Mononuclear cell (primary cell): ENCODE results near the gene AKAP6. TPM values are rescaled to one million over a fixed set of nuclear protein-coding genes. Genes with fewer than 3 reads are reported as not detected.

Experiments
- H3K27me3 ChIP-seq: 2 replicates; pipeline ENCODE4 v1.6.0; 2011; ENCODE audit warnings: low read length, control low read depth; ENCODE audit not compliant: insufficient read depth
- H3K4me1 ChIP-seq: 2 replicates; pipeline ENCODE4 v1.5.1; 2011; ENCODE audit warnings: mild to moderate bottlenecking, low read length, control low read depth; ENCODE audit not compliant: insufficient read depth
- H3K4me3 ChIP-seq: 2 replicates; pipeline ENCODE4 v1.5.1; 2011; ENCODE audit warnings: mild to moderate bottlenecking, low read length, moderate library complexity
- H3K9me3 ChIP-seq: 2 replicates; pipeline ENCODE4 v1.5.1; 2011; ENCODE audit warnings: low read depth, mild to moderate bottlenecking, control low read depth, low read length
- total RNA-seq: library from RNA; depleted of rRNA; stranded (reverse); fragments of >200 nt; gene quantifications from one replicate; pipeline ENCODE4 v1.2.3, GENCODE V29; 2012

The AKAP6 gene
- total RNA-seq, 1 donor = 5.6 TPM

DNA sequence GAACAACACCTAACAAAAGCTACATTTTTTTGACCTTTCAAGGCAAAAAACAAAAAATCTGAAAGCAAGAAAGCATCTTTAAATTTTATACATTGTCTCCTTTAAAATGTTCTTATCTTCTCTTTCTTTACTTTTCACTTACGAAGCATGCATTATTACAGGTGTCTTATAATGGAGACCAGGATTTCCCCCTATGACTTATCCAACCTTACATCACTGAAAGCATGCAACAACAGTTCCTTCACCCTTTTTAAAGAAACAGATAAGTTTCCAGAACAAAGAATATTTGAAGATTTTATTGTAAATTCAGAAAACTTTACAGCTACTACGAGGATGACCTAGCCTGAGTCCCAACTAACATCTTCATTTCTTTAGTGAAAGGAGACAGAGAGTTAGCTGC lies 277.2 kb downstream of the AKAP6 start:
- Histone ChIP-seq H3K4me3 (no peak overlapping the region), H3K4me1 (no peaks in the 10 kb centered on the region), H3K27me3 (no peaks in the 10 kb centered on the region)

DNA sequence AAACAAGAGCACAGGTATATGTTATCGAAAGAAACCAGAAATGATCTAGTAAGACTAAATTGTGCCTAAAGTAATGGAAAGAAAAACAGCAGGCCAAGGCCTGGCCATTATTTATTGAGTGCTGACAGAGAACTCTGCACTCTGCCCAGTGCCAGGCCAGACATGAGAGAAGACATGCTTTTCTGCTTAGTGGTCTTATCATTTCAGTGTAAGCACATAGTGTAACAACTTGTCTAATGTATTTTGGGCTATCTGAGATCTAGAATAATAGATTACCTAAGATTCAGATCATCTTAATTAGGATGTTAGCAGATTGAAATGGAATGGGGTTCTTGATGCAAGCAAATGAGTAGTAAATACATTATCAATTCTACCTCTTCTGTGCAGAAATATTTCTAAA lies 278.3 kb downstream of the AKAP6 start:
- Histone ChIP-seq H3K4me1 (no peaks in the 10 kb centered on the region), H3K9me3 (no peaks in the 10 kb centered on the region), H3K4me3 (no peak overlapping the region), H3K27me3 (no peaks in the 10 kb centered on the region)

More for the DNA sequence above, 277.2 kb downstream of the AKAP6 start:
- no peaks in the 10 kb centered on the region for H3K9me3 ChIP-seq

DNA sequence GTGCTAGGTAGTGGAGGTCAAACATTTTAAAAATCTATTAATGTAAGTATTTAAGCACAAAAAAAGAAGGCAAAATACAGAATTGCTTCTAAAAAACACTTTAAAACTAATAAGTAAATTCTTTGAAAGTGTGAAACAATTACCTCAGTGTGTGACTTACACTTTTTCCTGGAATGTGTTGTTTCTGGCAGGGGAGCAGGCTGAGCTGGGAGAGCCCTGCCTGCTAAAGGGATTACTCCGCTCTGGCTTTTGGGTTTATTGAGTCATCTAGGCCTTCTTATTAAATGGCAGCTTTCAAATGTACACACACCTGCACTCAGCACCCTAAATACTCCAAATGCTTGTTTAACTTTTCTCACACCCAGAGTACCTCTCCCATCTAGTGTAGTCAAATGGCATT lies 279.8 kb downstream of the AKAP6 start:
- no peaks in the 10 kb centered on the region for H3K9me3 ChIP-seq
- H3K4me3 ChIP-seq = no peak overlapping the region
- H3K4me1 ChIP-seq = no peaks in the 10 kb centered on the region
- H3K27me3 ChIP-seq = no peaks in the 10 kb centered on the region

DNA sequence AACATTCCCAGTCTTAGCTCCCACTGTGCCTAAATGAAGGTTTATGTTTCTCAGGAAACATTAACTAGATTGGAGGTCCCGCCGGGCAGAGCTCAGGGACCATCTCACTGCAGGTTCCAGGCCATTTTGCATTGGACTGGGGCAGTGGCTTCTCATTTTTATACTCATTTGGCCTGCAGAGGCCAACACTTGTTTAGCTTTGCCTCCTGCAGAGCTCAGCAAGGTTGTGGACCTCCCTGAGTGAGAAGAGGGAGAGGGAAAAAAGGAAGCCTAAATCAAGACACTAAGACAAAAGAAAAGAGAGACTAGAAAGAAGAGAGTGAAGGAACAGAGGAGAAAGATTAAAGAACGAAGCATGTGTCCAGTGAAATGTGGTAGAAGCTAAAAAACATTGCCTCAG lies 280.3 kb downstream of the AKAP6 start:
- no peaks in the 10 kb centered on the region for H3K27me3 ChIP-seq
- H3K4me3 ChIP-seq = no peak overlapping the region
- H3K9me3 ChIP-seq = no peaks in the 10 kb centered on the region
- H3K4me1 ChIP-seq = no peaks in the 10 kb centered on the region

DNA sequence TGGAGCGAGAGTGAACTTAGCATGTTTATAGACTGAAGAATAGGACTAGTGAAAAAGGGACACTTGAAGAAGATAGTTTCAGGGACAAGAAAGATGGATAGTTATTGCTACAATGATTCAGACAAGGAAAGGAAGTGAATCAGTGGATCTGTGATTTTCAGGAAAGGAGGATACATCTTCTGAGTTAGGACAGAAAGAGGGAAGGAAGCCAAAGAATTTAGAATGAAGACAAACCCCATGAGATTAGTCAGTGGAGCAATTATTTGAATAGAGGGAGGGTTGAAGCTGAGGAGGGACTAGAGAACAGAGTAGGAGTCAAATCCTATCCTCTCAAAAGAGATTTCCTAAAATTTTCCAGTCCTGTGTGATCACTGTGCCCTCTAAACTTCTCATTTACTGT lies 282.7 kb downstream of the AKAP6 start:
- no peaks in the 10 kb centered on the region for H3K9me3 ChIP-seq
- no peaks in the 10 kb centered on the region for H3K4me1 ChIP-seq
- no peaks in the 10 kb centered on the region for H3K27me3 ChIP-seq
- no peak overlapping the region for H3K4me3 ChIP-seq

DNA sequence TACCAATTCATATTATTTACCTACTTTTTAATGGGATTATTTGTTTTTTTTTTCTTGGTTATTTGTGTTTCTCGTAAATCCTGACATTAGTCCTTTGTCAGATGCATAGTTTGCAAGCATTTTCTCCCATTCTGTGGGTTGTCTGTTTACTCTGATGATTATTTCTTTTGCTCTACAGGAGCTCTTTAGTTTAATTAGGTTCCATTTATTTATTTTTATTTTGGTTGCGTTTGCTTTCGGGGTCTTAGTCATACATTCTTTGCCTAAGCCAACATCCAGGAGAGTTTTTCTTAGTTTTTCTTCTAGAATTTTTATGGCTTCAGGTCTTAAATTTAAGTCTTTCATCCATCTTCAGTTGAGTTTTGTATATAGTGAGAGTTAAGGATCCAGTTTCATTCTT lies 289.9 kb downstream of the AKAP6 start:
- Histone ChIP-seq H3K27me3 (no peaks in the 10 kb centered on the region), H3K9me3 (no peaks in the 10 kb centered on the region), H3K4me1 (no peaks in the 10 kb centered on the region), H3K4me3 (no peak overlapping the region)

DNA sequence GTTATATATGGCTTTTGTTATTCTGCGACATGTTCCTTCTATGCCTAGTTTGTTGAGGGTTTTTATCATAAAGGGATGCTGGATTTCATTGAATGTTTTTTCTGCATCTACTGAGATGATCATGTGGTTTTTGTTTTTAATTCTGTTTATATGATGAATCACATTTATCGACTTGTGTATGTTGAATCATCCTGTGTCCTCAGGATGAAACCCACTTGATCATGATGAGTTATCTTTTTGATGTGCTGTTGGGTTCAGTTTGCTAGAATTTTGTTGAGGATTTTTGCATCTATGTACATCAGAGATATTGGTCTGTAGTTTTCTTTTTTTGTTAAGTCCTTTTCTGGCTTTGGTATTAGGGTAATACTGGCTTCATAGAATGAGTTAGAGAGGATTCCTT lies 291.2 kb downstream of the AKAP6 start:
- H3K9me3 ChIP-seq = no peaks in the 10 kb centered on the region
- H3K27me3 ChIP-seq = no peaks in the 10 kb centered on the region
- H3K4me1 ChIP-seq = no peaks in the 10 kb centered on the region
- H3K4me3 ChIP-seq = no peak overlapping the region

DNA sequence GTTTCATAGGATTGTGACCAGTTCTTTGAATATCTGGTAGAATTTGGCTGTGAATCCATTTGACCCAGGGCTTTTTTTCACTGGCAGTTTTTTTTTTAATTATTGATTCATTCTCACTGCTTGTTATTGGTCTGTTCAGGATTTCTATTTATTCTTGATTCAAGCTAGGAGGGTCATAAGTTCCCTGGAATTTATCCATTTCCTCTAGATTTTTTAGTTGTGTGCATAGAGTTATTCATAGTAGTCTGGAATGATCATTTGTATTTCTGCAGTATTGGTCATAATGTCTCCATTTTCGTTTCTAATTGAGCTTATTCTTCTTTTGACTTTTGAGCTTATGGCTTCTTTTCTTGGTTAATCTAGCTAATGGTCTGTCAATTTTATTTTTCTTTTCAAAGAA lies 291.6 kb downstream of the AKAP6 start:
- no peaks in the 10 kb centered on the region for H3K9me3 ChIP-seq

DNA sequence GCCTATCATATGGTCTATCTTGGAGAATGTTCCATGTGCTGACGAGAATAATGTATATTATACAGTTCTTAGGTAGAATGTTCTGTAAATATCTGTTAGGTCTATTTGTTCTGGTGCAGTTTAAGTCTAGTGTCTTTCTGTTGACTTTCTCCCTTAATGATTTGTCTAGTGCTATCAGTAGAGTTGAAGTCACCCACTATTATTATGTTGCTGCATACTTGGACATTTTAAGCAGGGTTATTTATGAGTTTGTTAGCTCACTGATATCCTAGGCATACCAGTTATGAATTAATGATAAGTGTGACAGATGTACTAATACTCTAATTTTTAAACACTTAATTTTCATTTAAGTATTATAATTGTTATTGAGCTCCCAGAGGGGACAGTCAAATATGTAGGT lies 292.5 kb downstream of the AKAP6 start:
- Histone ChIP-seq H3K4me3 (no peak overlapping the region), H3K27me3 (no peaks in the 10 kb centered on the region), H3K9me3 (no peaks in the 10 kb centered on the region), H3K4me1 (no peaks in the 10 kb centered on the region)

More for the DNA sequence above, 291.6 kb downstream of the AKAP6 start:
- Histone ChIP-seq H3K4me1 (no peaks in the 10 kb centered on the region), H3K27me3 (no peaks in the 10 kb centered on the region), H3K4me3 (no peak overlapping the region)

DNA sequence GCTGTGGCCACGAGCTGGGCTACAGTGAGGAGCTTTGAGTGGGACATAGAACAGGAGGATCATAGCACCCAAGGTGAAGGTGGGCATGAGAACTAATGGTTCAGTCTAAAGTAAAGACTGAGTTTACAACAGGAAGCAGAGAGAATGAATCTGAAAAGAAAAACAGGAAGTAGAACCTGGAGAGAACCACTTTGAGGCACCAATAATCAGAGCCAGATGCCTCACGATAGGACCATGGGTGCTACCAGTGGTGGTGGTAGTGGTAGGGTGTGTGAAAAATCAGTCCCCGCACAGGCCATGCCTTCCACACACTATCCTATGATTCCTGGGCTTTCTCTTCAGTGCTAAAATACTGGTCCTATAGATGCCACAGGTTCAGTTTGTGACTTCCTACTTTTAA lies 293.6 kb downstream of the AKAP6 start:
- no peaks in the 10 kb centered on the region for H3K27me3 ChIP-seq
- no peaks in the 10 kb centered on the region for H3K9me3 ChIP-seq
- no peaks in the 10 kb centered on the region for H3K4me1 ChIP-seq
- H3K4me3 ChIP-seq = no peak overlapping the region

DNA sequence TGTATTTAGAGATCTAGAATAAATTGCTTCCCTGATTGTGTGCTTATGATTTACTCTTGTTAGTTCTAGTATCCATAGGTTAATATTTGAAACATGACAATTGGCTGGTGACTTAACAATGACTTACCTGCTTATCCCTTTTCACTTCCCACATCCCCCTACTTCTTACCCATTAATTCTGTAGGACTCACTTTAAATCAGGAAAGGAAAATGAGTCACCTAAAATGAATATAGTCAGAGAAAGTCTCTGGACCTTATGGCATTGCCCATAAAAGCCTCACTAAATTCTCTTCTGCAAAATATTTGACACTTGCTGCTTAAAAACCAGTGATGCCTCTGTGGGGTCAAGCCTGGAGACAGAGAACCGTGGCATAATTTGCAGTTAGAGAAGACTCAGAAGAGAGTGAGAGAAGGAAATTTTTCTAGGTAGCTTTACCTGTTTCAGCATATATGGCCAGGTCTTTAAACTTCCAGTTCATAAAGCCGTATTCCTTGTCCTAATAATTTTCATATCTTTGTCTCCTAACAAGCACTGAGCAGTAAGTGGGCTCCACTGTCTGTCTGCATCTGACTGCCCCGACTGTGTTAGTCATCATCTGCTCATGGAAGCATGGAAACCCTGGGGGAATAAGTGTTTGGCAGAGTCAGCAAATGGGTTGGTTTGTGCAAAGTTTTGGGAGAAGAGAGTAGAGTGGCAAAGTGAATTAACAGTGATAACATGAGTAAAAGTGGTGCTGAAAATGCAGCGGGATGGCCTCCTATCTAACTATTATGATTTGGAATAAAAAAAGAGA lies 294.4 kb downstream of the AKAP6 start:
- Histone ChIP-seq H3K9me3 (no peaks in the 10 kb centered on the region), H3K4me1 (no peaks in the 10 kb centered on the region), H3K4me3 (no peak overlapping the region), H3K27me3 (no peaks in the 10 kb centered on the region)

DNA sequence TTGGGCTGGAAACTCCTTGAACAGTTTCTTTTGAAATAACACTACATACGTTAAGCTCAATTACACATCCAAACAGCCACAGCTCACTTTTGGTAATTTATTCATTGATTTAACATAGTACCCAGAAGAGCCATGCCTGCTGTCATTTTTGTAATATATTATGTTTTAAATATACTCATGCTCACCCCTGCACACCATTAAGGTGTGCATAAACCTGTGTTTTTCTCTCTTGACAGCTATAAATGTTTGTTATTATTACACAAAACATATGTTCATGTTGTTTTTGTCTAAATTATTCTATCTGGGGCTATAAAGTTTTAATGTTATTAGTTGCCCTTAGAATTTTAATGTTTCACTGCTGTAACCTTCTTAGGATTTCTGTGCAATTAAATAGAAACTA lies 296.1 kb downstream of the AKAP6 start:
- H3K4me3 ChIP-seq = no peak overlapping the region
- H3K4me1 ChIP-seq = no peaks in the 10 kb centered on the region
- no peaks in the 10 kb centered on the region for H3K9me3 ChIP-seq
- no peaks in the 10 kb centered on the region for H3K27me3 ChIP-seq

DNA sequence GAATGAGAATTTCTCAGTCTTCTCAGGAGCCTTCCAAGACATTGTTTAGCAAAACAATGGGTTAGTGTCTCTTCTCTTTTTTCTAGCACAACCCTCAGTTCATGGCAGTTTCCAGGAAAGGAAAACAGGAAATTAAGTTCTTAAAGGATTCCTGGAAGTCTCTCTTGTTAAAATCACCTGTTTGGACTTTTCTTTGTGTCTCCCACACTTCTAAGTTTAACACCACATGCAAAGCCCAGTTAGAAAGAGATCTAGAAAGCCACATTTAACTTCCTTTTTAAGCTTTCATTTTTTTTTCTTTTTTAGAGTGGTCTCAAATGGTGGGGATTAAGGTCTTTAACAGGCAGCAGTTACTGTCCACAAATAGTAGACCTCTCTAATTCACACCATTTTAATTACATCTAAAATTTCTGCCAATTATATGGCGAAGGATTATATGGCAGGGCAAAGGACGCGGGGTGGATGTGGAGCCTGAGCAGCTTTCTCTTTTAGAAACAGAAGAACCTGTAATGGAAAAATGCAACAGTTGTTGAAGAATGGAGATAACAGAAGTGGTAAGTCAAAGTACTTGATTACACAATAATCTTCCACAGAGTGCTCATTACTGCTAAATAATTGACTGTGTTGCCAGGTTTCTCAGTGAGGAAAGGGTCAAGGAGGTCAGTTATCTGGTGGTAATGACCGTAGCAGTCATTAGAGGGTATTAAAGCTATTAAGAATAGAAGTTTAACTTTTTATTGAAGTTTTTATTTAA lies 298.6 kb downstream of the AKAP6 start:
- Histone ChIP-seq H3K9me3 (no peaks in the 10 kb centered on the region), H3K4me3 (no peak overlapping the region), H3K27me3 (no peaks in the 10 kb centered on the region)

DNA sequence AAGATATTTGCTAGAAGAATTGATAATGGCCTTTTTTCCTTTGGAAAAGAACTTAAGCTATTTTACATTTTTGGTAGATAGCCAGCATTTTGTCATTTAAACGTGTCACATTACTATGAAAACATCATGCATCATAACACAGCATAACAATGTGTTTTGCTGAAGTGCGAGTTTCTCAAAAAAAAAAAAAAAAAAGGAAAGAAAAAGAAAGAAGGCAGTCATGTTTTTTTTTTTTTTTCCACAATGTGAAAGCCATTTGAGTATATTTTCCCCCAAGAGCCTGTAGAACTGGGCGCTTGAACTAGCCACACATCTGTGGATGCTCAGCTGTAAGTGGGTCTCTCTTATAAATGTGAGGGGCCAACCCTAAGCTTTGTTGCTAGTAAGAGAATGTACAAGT lies 300.1 kb downstream of the AKAP6 start:
- Histone ChIP-seq H3K27me3 (no peaks in the 10 kb centered on the region), H3K4me3 (no peak overlapping the region), H3K4me1 (no peaks in the 10 kb centered on the region), H3K9me3 (no peaks in the 10 kb centered on the region)

More for the DNA sequence above, 298.6 kb downstream of the AKAP6 start:
- no peaks in the 10 kb centered on the region for H3K4me1 ChIP-seq

DNA sequence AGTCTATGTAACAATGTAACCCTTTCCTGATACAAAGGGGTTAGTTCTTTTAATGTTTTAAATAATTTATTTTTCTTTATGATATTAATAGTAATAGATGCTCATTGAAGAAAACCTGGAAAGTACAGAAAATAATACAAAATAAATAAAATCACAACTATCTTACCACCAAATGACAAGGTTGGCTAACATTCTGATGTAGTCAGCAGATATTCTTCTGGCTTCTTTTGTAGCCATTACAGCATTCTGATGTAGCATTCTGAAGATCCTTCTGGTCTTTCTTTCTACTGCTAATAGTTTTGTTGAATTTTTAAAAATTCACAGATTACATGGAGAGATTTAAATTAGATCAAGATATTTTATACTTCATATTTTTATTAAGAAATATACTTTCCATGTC lies 301.6 kb downstream of the AKAP6 start:
- Histone ChIP-seq H3K27me3 (no peaks in the 10 kb centered on the region), H3K4me1 (no peaks in the 10 kb centered on the region), H3K4me3 (no peak overlapping the region), H3K9me3 (no peaks in the 10 kb centered on the region)
